Adrenal gland (tissue), 5 donors: ENCODE data around the gene PGLYRP1.
A peak's percentile ranks its signal among the peaks of the same experiment; 100 is the strongest.

Experiments used
- POLR2A ChIP-seq, 2 donors: fragments of 450-650 bp; IDR thresholded peaks; one replicate each; pipeline ENCODE4 v1.6.1; 2017; ENCODE audit warnings: antibody characterized with exemption in 2 of 2, mild to moderate bottlenecking in 2 of 2, moderate library complexity in 1 of 2
- TF ChIP-seq, protein P1 (sequence below), 6 experiments: fragments of 450-650 bp in 4 of 6; fragments of 200-600 bp in 2 of 6; sonication (generic) in 1 of 6; IDR thresholded peaks; 1 replicate in 5 of 6; 2 replicates in 1 of 6; pipeline versions ENCODE4 v1.5.1 to v1.8.0; 2016 to 2021; ENCODE audit warnings: antibody characterized with exemption in 6 of 6, mild to moderate bottlenecking in 2 of 6, moderate library complexity in 1 of 6
- donor health status: DM: no; HTN: no; CAD: no.

DNA sequence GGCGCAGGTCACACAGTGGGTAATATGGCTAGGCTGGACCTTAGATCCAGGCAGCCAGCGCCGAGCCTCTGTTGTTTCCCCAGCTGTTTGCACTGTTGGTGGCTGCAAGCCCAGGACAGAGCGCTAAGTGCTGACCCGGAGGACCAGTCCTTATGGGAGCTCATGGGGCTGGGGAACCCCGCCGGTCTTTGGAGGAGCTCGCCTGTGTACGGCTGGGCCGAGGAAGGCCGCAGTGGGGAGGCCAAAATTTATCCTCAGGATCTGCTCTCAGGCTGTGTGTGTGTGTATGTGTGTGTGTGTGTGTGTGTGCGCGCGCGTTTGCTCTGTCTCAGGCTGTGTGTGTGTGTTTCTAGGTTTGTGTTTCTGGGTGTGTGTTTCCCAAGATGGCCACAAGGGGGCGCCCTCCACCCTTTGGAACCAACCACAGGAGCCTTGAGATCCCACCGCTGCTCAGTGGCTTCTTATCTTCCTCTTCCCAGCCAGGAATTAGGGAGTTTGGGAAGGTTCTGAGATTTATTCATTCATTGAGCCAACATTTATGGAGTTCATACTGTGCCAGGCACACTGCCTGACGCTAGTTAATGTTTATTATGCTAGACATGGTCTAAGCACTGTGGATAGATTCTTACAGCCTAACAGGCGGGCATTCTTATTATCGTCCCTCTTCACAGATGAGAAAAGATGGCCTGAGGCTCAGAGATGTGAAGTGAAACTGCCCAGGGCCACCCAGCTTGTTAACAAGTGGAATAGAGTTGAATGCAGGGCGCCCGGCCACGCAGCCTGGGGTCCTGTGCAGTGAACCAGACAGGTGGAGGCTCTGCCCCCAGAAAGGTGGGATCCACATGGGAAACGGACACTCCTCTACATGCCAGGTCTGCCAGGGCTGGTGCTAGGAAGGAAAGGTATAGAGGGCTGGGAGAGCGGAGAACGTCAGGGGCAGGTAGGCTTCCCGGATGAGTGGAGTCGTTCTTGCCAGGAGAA, 13.0 kb downstream of the PGLYRP1 start:
- TF ChIP-seq, protein P1, sequence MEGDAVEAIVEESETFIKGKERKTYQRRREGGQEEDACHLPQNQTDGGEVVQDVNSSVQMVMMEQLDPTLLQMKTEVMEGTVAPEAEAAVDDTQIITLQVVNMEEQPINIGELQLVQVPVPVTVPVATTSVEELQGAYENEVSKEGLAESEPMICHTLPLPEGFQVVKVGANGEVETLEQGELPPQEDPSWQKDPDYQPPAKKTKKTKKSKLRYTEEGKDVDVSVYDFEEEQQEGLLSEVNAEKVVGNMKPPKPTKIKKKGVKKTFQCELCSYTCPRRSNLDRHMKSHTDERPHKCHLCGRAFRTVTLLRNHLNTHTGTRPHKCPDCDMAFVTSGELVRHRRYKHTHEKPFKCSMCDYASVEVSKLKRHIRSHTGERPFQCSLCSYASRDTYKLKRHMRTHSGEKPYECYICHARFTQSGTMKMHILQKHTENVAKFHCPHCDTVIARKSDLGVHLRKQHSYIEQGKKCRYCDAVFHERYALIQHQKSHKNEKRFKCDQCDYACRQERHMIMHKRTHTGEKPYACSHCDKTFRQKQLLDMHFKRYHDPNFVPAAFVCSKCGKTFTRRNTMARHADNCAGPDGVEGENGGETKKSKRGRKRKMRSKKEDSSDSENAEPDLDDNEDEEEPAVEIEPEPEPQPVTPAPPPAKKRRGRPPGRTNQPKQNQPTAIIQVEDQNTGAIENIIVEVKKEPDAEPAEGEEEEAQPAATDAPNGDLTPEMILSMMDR (IDR thresholded peaks at IDR 0.05) = peak; percentile 53 to 91 (median 80)
- no peak for TF ChIP-seq POLR2A (IDR thresholded peaks at IDR 0.05)
